ENCODE measurements around the gene CHD8.

Gene CHD8

DNA sequence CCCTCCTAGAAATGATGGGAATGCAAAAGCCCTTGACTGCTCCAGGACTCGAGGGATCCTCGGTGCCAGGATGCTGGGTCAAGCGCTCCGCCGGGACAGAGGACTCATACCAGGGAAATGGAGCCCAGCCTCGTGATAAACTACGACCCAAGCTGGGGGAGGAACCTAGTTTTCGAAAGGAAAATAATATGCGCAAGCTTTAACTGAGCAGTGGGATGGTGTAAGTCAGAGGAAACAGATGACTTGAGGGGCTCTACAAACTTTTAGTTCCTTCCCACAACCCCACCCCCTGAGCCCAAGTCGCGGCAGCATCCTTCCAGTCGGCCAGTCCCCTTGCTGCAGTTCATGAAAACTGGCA lies 71.5 kb downstream of the CHD8 start:
- peaks cover 36% of the 10 kb centered on the region for H3K36me3 ChIP-seq
- H3K9me3 ChIP-seq: no peaks in the 10 kb centered on the region
- H3K4me3 ChIP-seq (ENCODE audit: low read depth in 1 of 2, low read length in 1 of 2): peak overlapping the region; percentile 77 to 84
- peaks cover 20 to 21% of the 10 kb centered on the region in 2 experiments for H3K4me1 ChIP-seq (ENCODE audit: control insufficient read depth in 1 of 2, insufficient read depth in 1 of 2, low read depth in 1 of 2, low read length in 1 of 2)
- TF ChIP-seq, protein P1, sequence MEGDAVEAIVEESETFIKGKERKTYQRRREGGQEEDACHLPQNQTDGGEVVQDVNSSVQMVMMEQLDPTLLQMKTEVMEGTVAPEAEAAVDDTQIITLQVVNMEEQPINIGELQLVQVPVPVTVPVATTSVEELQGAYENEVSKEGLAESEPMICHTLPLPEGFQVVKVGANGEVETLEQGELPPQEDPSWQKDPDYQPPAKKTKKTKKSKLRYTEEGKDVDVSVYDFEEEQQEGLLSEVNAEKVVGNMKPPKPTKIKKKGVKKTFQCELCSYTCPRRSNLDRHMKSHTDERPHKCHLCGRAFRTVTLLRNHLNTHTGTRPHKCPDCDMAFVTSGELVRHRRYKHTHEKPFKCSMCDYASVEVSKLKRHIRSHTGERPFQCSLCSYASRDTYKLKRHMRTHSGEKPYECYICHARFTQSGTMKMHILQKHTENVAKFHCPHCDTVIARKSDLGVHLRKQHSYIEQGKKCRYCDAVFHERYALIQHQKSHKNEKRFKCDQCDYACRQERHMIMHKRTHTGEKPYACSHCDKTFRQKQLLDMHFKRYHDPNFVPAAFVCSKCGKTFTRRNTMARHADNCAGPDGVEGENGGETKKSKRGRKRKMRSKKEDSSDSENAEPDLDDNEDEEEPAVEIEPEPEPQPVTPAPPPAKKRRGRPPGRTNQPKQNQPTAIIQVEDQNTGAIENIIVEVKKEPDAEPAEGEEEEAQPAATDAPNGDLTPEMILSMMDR (IDR thresholded peaks at IDR 0.05): no peak
- no peaks in the 10 kb centered on the region for H3K27me3 ChIP-seq
- H3K27ac ChIP-seq: peak overlapping the region; percentile 88

- Histone ChIP-seq H3K4me3 (ENCODE audit: low read depth in 1 of 2, low read length in 1 of 2) (peak within 1 kb of the TSS; percentile 77 to 84), H3K4me1 (ENCODE audit: control insufficient read depth in 1 of 2, insufficient read depth in 1 of 2, low read depth in 1 of 2, low read length in 1 of 2) (peaks cover 20 to 21% of the 10 kb centered on the region in 2 experiments), H3K9me3 (no peaks in the 10 kb centered on the region), H3K27me3 (no peaks in the 10 kb centered on the region), H3K36me3 (peaks cover 31% of the 10 kb centered on the region), H3K27ac (peak within 1 kb of the TSS; percentile 88)
- TF ChIP-seq, protein P1 (IDR thresholded peaks at IDR 0.05): peak; percentile 56
These were observed 72.0 kb downstream of the CHD8 start, which contains the start of gene SUPT16H for GRCh38 chr14:21383848-21384493. Gene SUPT16H (minus strand): TSS chr14:21384019. CDS start chr14:21383927, 92 bp downstream.

DNA sequence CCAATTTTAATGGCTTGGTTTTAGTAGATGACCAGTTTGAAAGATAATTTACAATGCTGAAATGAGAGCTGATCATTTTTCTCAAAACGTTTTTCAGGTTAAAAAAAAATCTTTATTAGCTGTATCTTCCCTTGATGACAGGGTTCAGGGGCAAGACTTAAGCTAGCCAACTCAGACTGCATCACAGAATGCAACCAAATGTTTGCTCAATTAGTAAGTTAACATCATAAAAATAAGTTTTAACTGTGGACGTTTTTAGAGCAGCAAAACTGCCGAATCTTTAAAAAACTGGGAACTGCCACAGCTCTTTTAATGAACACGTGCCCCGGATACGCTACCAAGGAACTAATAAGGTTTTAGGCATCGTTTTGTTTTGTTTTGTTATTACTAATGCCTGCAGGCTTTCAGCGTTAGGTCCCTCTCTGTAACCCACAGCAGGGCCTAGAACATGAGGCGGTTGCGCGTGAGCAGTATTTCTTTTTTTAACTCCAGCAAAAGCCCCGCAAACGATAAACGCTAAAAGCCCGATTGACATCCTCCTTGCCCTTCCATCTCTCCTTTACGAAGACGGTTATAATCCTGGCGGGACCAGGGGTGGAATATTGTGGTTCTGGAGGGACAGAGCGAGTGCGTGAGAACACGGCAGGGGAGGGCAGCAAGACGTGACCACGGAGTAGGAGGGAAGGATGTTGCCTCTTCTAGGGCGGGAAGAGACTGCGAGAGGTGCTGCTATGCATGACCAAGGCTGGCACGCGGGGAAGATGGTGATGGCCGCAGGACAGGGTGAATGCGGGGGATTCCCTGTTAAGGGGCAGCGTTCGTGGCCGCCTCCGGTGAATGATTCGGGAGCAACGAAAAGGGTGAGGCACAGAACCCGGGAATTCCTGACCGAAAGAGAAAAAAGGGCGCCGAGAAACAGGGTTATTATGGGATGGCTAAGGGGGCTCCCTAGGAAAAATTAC lies 72.8 kb downstream of the CHD8 start:
- H3K36me3 ChIP-seq: peaks cover 23% of the 10 kb centered on the region
- no peaks in the 10 kb centered on the region for H3K9me3 ChIP-seq
- H3K27ac ChIP-seq: peak overlapping the region; percentile 88
- TF ChIP-seq, protein P1 (IDR thresholded peaks at IDR 0.05): no peak
- peak overlapping the region; percentile 77 to 84 for H3K4me3 ChIP-seq (ENCODE audit: low read depth in 1 of 2, low read length in 1 of 2)
- H3K4me1 ChIP-seq (ENCODE audit: control insufficient read depth in 1 of 2, insufficient read depth in 1 of 2, low read depth in 1 of 2, low read length in 1 of 2): peaks cover 20 to 21% of the 10 kb centered on the region in 2 experiments
- H3K27me3 ChIP-seq: no peaks in the 10 kb centered on the region

GRCh38 chr14:21382095-21382494 lies 73.8 kb downstream of the CHD8 start:
- Histone ChIP-seq H3K4me3 (ENCODE audit: low read depth in 1 of 2, low read length in 1 of 2) (no peak overlapping the region), H3K27me3 (no peaks in the 10 kb centered on the region), H3K36me3 (peaks cover 16% of the 10 kb centered on the region), H3K27ac (no peak overlapping the region), H3K4me1 (ENCODE audit: control insufficient read depth in 1 of 2, insufficient read depth in 1 of 2, low read depth in 1 of 2, low read length in 1 of 2) (peaks cover 20 to 21% of the 10 kb centered on the region in 2 experiments), H3K9me3 (no peaks in the 10 kb centered on the region)
- TF ChIP-seq, protein P1 (IDR thresholded peaks at IDR 0.05): no peak

DNA sequence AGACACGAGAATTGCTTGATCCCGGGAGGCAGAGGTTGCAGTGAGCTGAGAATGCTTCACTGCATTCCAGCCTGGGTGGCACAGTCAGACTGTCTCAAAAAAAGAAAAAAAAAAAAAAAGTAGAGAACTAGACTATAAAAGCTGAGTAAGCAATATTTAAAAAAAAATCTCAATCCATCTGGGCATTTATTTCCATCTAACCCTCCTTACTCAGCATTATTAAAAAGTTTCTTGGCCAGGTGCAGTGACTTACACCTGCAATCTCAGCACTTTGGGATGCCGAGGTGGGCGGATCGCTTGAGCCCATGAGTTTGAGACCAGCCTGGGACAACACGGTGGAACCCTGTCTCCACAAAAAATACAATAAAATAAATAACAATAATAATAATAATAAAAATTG lies 76.6 kb downstream of the CHD8 start:
- Histone ChIP-seq H3K36me3 (no peaks in the 10 kb centered on the region), H3K4me3 (ENCODE audit: low read depth in 1 of 2, low read length in 1 of 2) (no peak overlapping the region), H3K4me1 (ENCODE audit: control insufficient read depth in 1 of 2, insufficient read depth in 1 of 2, low read depth in 1 of 2, low read length in 1 of 2) (peaks cover 11 to 12% of the 10 kb centered on the region in 2 experiments), H3K27me3 (no peaks in the 10 kb centered on the region), H3K27ac (no peak overlapping the region), H3K9me3 (no peaks in the 10 kb centered on the region)
- TF ChIP-seq, protein P1 (IDR thresholded peaks at IDR 0.05): no peak

All from neutrophil (primary cell).